ENCODE results near the gene VCPKMT.
"Not testable (repeated sequence)": the region's sequence is repeated elsewhere in the genome, so short reads cannot be mapped to it uniquely, and the experiment has no call there.

The VCPKMT gene

DNA sequence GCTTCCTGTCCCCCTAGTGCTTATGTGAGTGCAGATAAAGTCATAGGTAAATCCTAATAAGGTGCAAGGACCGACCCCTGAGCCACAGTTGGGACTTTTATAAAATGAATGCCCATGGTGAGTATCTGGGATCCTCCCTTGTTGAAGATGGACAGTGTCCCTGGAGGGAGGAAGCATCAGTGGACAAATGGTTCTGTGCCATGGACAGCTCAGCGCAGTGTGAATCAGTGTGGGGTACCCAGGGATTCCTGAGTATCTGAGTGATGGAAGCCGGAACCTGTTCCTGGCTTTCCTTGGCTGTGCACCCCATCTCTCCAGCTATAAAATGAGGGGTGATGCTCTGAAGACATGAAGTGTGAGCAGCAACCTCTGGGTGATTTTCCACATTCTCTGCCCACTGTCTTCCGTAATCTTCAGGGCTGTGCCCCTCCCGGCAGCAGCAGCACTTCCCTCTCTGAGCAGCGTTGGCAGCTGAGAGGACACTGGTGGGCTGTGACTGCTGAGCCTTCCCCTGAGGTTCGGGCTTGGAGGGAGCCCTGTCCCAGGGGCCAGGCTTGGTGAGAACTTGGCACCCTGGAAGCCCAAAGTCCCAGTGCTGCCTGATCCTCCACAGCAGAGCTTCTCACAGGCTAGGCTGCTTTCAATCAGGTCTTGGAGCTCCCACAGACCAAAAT is 25.0 kb downstream of the VCPKMT start:
- DNase-seq, result no peak

GRCh38 chr14:50089208-50089607 is 27.2 kb downstream of the VCPKMT start:
- no peak for DNase-seq

DNA sequence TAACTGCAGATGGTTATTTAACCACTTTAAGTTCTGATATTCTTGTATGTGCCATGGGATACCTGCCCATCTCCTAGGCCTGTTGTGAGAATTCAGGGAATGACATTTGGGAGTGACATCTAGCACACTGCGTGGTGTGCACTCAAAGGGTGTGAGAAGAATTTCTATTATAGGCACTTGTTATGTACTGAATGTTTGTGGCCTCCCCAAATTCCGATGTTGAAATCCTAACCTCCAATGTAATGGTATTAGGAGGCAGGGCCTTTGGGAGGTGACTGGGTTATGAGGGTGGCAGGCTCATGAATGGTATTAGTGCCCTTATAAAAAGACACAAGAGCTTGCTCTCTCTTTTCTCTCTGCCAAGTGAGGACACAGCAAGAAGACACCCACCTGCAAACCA is 27.6 kb downstream of the VCPKMT start:
- DNase-seq, result no peak

DNA sequence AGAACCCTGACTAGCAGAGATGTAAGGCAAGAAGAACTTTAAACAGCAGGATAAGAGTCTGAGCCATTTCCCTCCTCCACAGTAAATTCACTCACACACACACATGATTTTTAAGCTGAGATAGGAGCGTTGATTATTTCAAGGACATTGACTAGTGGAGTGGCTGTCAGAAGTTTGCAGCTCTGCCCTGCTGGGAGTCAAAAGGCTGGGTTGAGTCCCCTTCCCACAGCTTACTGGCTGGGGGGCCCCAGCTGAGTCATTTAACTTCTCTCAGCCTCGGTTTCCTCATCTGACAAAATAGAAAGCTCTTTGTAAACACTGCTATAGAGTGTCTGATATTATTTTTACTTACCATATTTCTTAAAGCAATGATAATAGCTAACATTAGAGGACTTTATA is 28.3 kb downstream of the VCPKMT start:
- no peak for DNase-seq

DNA sequence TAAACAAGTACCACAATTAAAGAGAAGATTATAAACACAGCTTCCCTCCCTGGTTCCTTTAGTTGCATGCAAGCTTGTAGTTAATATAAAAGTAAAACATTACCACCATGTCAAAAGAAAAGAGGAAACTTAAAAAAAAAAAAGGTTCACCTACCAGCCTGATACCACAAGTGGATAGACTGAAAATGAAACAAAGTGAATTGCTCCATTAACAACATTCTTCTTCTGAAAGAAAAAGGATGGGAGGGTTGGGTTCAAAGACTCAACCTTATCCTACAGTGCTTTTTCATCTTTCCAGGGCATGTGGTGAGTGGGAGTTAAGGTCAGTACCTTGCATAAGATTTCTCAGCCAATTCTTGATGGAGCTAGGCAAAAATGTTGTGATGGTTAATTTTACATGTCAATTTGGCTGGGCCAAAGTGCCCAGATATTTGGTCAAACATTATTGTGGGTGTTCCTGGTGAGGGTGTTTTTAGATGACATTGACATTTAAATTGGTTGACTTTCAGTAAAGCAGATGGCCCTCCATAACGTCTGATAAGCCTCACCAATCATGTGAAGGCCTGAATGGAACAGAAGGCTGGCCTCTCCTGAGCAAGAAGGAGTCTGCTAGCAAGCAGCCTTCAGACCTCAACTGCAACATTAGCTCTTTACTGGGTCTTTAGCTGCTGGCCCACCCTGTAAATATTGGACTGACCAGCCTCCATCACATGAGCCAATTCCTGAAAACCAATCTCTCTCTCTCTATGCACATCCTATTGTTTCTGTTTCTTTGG is 28.8 kb downstream of the VCPKMT start:
- DNase-seq, result peak; percentile 51

DNA sequence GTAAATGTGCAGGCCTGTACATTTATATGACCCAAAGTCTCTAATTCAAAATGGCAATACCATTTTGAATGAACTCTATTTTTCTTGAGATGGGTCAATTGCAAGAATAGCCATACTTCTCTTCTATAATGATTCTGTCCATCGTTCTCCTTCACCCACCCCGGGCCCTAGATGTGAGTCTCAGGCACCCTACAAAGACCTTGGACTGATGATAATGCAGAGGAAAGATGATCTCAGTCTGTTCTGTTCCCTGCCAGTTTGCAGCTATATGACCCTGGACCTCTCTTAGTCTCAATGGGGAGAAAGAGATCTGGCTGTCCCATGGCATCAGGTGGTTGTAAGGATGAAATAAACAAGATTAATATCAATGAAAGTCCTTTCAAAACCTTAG is 30.1 kb downstream of the VCPKMT start:
- DNase-seq, result no peak

DNA sequence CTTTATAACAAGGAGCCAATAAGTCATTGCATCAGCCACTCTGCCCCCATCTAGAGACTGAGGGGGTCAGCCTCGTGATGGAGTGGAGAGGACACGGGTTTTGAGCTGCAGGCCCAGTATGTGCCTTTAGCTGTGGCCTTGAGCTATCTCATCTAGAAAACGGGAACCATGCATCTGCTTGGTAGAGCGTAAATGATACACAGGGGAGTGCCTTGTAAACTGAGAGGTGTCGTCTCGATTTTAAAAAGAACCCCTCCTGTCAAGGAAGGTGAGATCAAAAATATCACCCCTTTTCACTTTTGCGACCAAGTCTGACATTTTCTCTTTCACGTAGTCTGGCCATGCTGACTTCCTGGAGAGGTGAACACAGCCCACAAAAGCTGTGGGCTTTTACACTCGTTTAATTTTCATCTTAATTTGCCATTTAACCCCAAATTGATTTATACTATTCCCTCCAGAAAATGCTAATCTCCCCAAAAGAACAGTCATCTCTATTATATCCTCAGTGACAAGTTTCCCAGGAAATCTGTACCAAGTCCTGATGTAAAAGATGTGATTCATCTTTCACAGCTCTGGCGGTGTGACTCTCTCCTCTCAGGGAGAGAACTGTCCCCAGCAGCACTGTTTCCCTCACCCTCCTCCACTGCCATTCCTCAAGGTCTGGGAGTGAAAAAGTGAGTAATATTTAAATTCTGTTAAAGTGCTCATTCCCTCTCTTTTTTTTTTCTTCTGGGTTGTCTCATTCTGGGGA is 30.6 kb downstream of the VCPKMT start:
- peak; percentile 60 for DNase-seq

GRCh38 chr14:50084666-50085065 is 31.7 kb downstream of the VCPKMT start:
- no peak for DNase-seq

- DNase-seq, result peak; percentile 83
Observed at GRCh38 chr14:50083467-50084337, 32.7 kb downstream of the VCPKMT start.

DNA sequence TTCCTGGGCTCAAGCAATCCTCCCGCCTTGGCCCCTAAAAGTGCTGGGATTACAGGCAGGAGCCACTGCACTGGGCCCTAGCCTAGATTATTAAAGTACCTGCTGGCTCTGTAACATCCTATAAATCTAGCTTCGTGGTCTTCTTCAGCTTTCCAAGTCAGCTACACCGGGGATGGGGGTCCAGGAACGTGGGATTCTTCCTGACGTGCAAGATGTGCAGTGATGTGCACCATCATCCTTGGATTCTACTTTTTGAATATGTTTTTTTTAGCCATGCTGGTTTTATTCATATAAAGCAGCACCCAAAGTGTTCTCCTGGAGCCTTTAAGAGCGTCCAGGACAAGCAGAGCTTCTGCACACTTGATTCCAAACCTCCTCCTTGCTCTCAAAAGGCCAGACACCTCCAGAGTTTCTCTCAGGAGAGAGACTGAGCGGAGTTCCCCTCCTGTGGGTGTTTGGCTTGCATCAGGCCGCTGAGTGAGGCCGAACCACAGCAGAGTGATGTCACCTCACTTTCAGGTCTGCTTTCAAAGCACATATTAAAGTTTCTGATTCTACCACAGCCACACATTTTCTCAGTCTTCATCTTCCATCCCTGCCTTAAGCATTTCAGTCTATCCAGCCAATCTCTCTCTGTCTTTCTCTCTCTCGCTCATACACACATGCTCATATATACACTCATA is 33.4 kb downstream of the VCPKMT start:
- peak; percentile 95 for DNase-seq

DNA sequence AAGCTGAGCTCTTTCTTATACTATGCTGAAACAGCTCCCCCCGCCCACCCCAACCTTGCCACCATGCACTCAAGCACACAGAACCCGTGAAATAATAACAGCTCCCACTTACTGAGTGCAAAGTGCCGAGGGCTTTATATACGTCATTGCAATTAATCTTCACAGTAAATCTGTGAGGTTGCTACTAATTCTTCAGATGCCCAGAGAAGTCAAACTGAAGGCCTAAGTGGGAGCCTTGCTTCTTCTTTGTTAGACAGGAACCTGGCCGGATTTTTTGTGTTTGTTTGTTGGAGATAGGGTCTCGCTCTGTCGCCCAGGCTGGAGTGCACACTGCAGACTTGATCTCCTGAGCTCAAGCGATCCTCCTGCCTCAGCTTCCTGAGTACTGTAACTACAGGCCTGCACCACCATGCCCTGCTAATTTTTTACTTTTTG is 34.0 kb downstream of the VCPKMT start:
- peak; percentile 37 for DNase-seq

DNA sequence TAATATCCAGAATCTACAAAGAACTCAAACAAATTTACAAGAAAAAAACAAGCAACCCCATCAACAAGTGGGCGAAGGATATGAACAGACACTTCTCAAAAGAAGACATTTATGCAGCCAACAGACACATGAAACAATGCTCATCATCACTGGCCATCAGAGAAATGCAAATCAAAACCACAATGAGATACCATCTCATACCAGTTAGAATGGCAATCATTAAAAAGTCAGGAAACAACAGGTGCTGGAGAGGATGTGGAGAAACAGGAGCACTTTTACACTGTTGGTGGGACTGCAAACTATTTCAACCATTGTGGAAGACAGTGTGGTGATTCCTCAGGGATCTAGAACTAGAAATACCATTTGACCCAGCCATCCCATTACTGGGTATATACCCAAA is 37.3 kb downstream of the VCPKMT start:
- not testable (repeated sequence) for DNase-seq

- DNase-seq, result not testable (repeated sequence)
Observed at GRCh38 chr14:50073663-50074062, 42.7 kb downstream of the VCPKMT start.

- DNase-seq, result no peak
Observed at GRCh38 chr14:50072395-50072794, 44.0 kb downstream of the VCPKMT start.

DNA sequence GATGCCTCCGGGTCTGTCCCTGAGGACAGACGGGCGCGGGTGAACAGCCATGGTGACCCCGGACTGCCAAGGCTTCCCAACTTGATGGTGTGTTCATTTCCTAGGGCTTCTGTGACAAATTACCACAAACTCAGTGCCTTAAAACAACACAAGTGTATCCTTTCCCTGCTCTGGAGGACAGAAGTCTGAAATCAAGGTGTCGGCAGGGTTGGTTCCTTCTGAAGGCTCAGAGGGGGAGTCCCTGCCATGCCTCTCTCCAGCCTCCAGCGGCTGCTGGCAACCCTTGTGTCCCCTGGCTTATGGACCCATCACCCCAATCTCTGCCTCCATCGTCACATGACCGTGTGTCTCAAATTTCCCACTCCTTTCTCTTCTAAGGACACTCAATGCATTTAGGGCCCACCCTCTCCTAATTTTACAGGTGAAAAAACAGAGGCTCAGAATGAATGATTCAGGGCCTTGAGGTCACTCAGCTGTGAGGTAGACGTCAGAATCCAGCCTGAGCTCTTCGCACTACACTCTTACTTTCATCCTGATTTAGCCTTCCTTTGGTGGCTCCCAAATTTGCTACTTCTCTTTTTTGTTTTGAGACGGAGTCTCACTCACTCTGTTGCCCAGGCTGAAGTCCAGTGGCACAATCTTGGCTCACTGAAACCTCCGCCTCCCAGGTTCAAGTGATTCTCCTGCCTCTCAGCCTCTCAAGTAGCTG is 45.4 kb downstream of the VCPKMT start:
- no peak for DNase-seq

GRCh38 chr14:50070230-50070629 is 46.1 kb downstream of the VCPKMT start:
- no peak for DNase-seq

DNA sequence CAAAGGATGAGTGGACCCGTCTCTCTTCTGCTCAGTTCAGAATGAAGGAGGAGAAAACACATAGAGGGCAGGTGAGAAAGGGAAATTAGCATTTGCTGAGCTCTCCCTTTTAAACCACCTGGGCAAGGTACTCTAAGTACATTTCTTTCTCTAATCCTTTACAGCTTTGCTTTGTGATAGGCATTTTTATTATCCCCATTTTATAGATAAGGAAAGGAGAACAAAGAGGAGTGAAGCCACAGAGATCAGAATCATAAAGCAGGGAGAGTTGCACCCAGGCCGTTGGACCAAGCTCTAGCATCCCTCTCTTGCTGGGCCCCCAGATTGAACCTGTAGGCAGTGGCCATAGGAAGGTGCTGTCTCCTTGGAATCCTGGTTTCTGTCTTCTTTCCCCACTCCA is 47.0 kb downstream of the VCPKMT start:
- no peak for DNase-seq

DNA sequence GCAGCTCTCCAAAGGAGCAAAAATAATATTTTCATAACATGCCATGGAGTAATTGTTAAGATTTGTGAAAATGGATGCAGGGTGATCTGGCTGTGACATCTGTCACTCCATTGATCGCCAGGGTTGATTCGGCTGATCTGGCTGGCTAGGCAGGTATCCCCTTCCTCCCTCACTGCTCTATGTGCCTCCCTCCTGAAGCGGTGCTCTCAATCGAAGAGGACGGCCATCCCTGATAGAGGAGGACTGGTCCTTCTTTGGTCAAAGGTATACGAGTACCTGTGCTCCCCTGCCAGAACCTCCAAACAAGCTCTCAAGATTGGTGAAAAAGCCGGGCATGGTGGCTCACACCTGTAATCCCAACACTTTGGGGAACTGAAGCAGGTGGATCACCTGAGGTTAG is 47.9 kb downstream of the VCPKMT start:
- no peak for DNase-seq

- no peak for DNase-seq
Observed at GRCh38 chr14:50067723-50068495, 48.5 kb downstream of the VCPKMT start.

DNA sequence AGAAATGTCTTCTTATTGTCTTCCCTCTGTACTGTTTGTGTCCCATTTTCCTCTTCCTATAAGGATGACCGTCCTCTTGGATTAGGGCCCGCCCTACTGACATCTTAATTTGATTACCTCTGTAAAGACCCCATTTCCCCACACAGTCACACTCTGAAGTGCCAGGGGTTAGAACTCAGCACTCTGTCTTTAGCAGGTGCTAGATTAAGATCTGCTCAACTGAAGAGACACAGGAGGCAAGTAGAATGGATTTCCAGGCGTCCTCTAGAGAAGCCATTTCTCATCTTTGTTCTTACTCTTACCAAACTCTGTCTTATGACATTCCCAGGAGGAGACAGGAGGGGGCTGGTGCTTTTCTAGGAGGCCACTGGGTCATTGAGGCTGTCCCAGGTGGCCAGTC is 50.8 kb downstream of the VCPKMT start:
- no peak for DNase-seq

- DNase-seq, result peak; percentile 94
Observed at GRCh38 chr14:50064993-50065392, 51.4 kb downstream of the VCPKMT start.

Measured in activated CD4-positive, alpha-beta T cell treated with anti-CD3 and anti-CD28 coated beads, Interleukin-2, amount 50 U/mL, for 16 hours (primary cell).